ENCODE data around the gene ABCC11. TPM values are rescaled to one million over a fixed set of nuclear protein-coding genes. Genes with fewer than 3 reads are reported as not detected.
"Not testable (repeated sequence)": the region's sequence is repeated elsewhere in the genome, so short reads cannot be mapped to it uniquely, and the experiment has no call there.

The ABCC11 gene
- total RNA-seq, 1 experiment from 2014 or later = not detected

GRCh38 chr16:48184681-48185080, 62.7 kb downstream of the ABCC11 start:
- no peaks in the 10 kb centered on the region for H3K9me3 ChIP-seq
- no peak overlapping the region for H3K4me3 ChIP-seq
- no peak for DNase-seq
- H3K27me3 ChIP-seq = no peaks in the 10 kb centered on the region
- H3K36me3 ChIP-seq = no peaks in the 10 kb centered on the region

- no peaks in the 10 kb centered on the region for H3K27me3 ChIP-seq
- no peak overlapping the region for H3K4me3 ChIP-seq
- no peaks in the 10 kb centered on the region for H3K9me3 ChIP-seq
- no peak for DNase-seq
- H3K36me3 ChIP-seq = no peaks in the 10 kb centered on the region
Measured at GRCh38 chr16:48182979-48183537, 64.3 kb downstream of the ABCC11 start.

- DNase-seq = peak; percentile 10
- H3K36me3 ChIP-seq, H3K4me3 ChIP-seq, H3K27me3 ChIP-seq, H3K9me3 ChIP-seq: not testable (repeated sequence)
Measured at GRCh38 chr16:48181746-48182520, 65.4 kb downstream of the ABCC11 start.

GRCh38 chr16:48180868-48181480, 66.4 kb downstream of the ABCC11 start:
- Histone ChIP-seq H3K9me3 (no peaks in the 10 kb centered on the region), H3K27me3 (no peaks in the 10 kb centered on the region), H3K4me3 (no peak overlapping the region), H3K36me3 (no peaks in the 10 kb centered on the region)
- DNase-seq = no peak

- no peak overlapping the region for H3K4me3 ChIP-seq
- DNase-seq = no peak
- no peaks in the 10 kb centered on the region for H3K36me3 ChIP-seq
- no peaks in the 10 kb centered on the region for H3K27me3 ChIP-seq
- H3K9me3 ChIP-seq = no peaks in the 10 kb centered on the region
Measured at GRCh38 chr16:48176635-48177408, 70.5 kb downstream of the ABCC11 start.

- no peaks in the 10 kb centered on the region for H3K36me3 ChIP-seq
Measured at GRCh38 chr16:48173889-48174288, 73.5 kb downstream of the ABCC11 start.

GRCh38 chr16:48172682-48173081, 74.7 kb downstream of the ABCC11 start:
- no peaks in the 10 kb centered on the region for H3K27me3 ChIP-seq
- no peaks in the 10 kb centered on the region for H3K36me3 ChIP-seq
- no peaks in the 10 kb centered on the region for H3K9me3 ChIP-seq
- no peak for DNase-seq
- H3K4me3 ChIP-seq = no peak overlapping the region

More at GRCh38 chr16:48173889-48174288, 73.5 kb downstream of the ABCC11 start:
- no peaks in the 10 kb centered on the region for H3K9me3 ChIP-seq
- H3K27me3 ChIP-seq = no peaks in the 10 kb centered on the region
- no peak overlapping the region for H3K4me3 ChIP-seq
- no peak for DNase-seq

- no peak overlapping the region for H3K4me3 ChIP-seq
- DNase-seq = no peak
- H3K27me3 ChIP-seq = no peaks in the 10 kb centered on the region
- no peaks in the 10 kb centered on the region for H3K9me3 ChIP-seq
- H3K36me3 ChIP-seq = no peaks in the 10 kb centered on the region
Measured at GRCh38 chr16:48169896-48170295, 77.4 kb downstream of the ABCC11 start.

- H3K27me3 ChIP-seq = no peaks in the 10 kb centered on the region
- no peak for DNase-seq
- H3K36me3 ChIP-seq = no peaks in the 10 kb centered on the region
- H3K9me3 ChIP-seq = no peaks in the 10 kb centered on the region
- H3K4me3 ChIP-seq = no peak overlapping the region
Measured at GRCh38 chr16:48168075-48168474, 79.3 kb downstream of the ABCC11 start.

GRCh38 chr16:48166617-48167016, 80.7 kb downstream of the ABCC11 start:
- DNase-seq, H3K4me3 ChIP-seq, H3K36me3 ChIP-seq, H3K9me3 ChIP-seq, H3K27me3 ChIP-seq: not testable (repeated sequence)

GRCh38 chr16:48165961-48166578, 81.3 kb downstream of the ABCC11 start:
- Histone ChIP-seq H3K9me3 (no peaks in the 10 kb centered on the region), H3K4me3 (no peak overlapping the region), H3K36me3 (no peaks in the 10 kb centered on the region), H3K27me3 (no peaks in the 10 kb centered on the region)
- DNase-seq = no peak

- DNase-seq = peak; percentile 47
- H3K36me3 ChIP-seq = no peaks in the 10 kb centered on the region
- no peaks in the 10 kb centered on the region for H3K9me3 ChIP-seq
- no peak overlapping the region for H3K4me3 ChIP-seq
- H3K27me3 ChIP-seq = no peaks in the 10 kb centered on the region
Measured at GRCh38 chr16:48164907-48165715, 82.2 kb downstream of the ABCC11 start.

- no peaks in the 10 kb centered on the region for H3K36me3 ChIP-seq
- H3K4me3 ChIP-seq = no peak overlapping the region
- no peaks in the 10 kb centered on the region for H3K9me3 ChIP-seq
- no peak for DNase-seq
- no peaks in the 10 kb centered on the region for H3K27me3 ChIP-seq
Measured at GRCh38 chr16:48162839-48163410, 84.4 kb downstream of the ABCC11 start.

- Histone ChIP-seq H3K36me3 (no peaks in the 10 kb centered on the region), H3K4me3 (no peak overlapping the region), H3K9me3 (no peaks in the 10 kb centered on the region), H3K27me3 (no peaks in the 10 kb centered on the region)
- DNase-seq = no peak
Measured at GRCh38 chr16:48161906-48162305, 85.4 kb downstream of the ABCC11 start.

- no peak for DNase-seq
- Histone ChIP-seq H3K36me3 (no peaks in the 10 kb centered on the region), H3K27me3 (no peaks in the 10 kb centered on the region), H3K9me3 (no peaks in the 10 kb centered on the region), H3K4me3 (no peak overlapping the region)
Measured at GRCh38 chr16:48160575-48160974, 86.8 kb downstream of the ABCC11 start.

GRCh38 chr16:48158296-48158695, 89.0 kb downstream of the ABCC11 start:
- Histone ChIP-seq H3K36me3 (no peaks in the 10 kb centered on the region), H3K27me3 (no peaks in the 10 kb centered on the region), H3K9me3 (no peaks in the 10 kb centered on the region), H3K4me3 (no peak overlapping the region)
- DNase-seq = no peak
